Ramos (cell line): Measurements from ENCODE around the gene PEX5.
"Not testable (repeated sequence)": the region's sequence is repeated elsewhere in the genome, so short reads cannot be mapped to it uniquely, and the experiment has no call there.

Experiments used
- in situ Hi-C: fragments of 300-500 bp; cut with MboI; formaldehyde crosslinking; loops from one replicate; pipeline ENCODE4 v1.14.3; 2022; ENCODE audit warnings: low sequenced_read_pairs; ENCODE audit not compliant: unreplicated experiment

Gene PEX5

DNA sequence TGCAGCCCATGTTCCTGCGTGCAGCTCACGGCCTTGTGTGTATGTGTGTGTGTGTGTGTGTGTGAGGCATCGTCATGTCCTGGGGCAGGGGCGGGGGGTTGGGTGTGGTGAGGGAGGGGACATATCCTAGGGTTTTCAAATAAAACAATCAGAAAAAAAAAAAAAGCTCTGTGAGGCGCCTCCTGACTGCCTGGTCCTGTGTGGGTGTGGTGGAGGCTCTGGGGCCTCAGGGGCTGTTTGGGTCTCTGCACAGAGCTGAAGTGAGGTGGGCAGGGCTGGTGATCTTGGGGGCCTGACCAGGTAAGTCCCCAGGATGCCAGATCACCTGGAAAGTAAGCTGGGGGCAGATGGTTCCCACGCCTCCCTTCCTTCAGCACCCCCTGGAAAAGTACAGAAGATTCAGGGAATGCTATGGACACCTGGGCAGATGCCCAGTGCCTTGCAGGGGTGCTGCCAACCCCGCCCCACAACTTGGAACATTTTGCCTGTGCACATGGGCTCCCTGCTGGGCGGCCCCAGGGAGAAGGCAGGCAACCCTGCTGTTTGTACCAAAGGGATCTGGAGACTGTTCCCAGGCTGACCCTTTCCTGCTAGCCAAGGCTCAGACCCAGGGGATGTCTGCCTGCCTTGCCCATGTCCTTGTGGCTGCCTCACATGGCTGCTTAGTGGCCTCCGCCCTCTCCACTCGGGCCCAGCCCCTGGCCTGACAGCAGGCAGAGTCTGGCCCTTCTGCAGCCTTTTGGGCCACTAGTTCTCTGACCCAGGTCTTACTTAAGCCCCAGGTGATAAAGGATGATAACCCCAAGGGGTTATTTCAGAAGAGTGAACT is 30.5 kb upstream of the PEX5 start:
- in situ Hi-C loops, result no loop called here

DNA sequence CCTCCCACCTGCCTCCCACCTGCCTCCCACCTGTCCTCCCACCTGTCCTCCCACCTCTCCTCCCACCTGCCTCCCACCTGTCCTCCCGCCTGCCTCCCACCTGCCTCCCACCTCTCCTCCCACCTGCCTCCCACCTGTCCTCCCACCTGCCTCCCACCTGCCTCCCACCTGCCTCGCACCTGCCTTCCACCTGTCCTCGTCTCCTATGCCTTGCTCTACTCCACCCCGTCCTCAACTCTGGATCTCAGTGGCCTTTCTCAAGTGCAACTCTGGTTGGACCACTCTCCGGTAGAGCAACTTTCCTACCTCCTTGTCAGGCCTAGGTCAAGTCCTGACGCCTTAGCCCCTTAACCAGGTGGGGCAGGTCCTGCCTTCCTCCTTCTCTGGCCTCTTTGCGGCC is 29.3 kb upstream of the PEX5 start:
- in situ Hi-C loops, result no loop called here

DNA sequence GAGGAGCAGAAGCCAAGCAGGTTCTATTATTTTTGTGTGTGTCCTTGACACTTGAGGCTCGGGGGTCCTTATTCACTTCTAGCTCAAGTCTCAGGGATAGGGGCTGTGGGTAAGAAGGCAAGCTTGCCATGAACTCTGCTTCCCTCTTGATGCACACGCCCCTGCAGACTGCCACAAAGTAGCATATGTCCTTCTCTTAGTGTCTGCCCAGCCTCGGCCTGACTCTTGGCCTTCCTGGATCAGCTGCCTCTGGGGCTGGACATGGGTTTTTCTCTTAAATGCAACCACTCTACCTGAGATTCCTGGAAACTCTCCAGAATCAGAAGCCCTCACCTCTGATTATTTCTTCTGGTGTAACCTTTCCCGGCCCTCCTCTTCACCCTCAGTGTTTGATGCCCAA is 28.2 kb upstream of the PEX5 start:
- in situ Hi-C loops, result no loop called here

DNA sequence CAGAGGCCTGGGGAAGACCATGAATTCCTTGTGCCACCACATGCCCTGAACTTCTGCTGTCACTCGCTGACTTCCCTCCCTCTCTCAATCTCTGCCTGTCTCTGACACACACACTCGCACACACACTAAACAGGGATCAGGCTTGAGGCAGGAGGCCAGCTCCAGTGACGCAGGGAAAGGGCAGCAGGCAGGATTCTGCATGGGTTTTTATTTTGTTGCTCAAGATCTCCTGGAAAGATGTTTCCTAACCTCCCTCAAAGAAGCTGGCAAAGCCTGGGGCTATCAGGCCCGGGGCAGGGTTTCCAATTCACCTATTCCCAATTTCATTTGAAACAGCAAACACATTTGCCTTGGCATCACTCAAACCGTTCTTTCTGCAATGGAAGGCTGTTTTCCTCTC is 27.7 kb upstream of the PEX5 start:
- in situ Hi-C loops, result no loop called here

DNA sequence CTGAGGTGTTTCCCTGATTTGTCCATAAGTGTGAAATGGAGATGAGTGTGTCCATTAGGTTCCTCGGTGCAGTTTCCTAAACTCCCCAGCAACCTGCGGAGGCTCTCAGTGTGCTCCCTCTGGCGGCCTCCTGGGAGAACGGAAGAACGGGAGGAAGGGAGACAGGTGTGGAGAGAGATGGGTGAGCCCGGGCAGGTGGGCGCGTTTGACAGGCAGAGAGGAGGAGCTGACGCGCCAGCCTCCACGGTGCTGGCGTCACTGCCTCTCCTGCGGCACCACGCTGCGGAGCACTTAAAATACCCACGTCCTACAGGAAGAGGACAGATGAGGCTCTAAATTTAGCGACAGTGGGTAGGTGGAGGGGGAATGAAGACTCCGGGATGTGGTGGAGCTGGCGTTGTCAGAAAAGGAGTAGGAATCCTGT is 26.8 kb upstream of the PEX5 start:
- in situ Hi-C loops, result no loop called here

DNA sequence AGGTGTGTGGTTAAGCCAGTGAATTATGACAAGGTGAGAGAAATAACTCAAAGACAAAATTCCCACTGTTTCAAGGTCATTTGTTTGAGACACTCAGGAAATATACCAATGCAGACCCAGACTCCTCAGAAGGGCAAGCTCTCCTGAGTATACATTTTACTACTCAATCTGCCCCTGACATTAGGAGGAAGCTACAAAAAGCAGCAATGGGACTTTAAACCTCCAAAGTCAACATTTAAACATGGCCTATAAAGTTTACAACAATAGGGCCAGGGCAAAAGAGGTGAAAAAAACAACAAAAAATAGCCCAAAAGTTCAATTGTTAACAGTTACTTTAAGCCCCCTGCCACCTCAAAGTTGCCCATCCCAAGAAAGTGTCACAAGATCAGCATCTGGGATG is 19.5 kb upstream of the PEX5 start:
- in situ Hi-C loops, result no loop called here

DNA sequence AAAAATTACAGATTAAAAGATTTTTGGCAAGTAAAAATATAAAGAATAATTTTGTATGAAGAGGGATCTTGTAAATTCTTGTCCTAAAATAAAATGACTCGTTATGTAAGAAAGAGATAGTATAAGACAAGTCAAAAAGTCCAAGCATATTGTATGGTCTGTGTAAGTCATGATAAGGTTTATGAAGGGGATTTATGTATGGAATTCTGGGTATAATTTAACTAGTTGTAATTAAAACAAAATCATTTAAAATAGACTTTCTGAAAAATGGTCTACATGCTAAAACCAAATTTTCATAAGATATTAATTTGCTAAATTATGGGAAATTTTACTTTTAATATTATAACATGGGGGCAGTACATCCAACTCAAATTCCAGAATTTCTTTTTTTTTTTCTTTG is 17.6 kb upstream of the PEX5 start:
- in situ Hi-C loops, result no loop called here

DNA sequence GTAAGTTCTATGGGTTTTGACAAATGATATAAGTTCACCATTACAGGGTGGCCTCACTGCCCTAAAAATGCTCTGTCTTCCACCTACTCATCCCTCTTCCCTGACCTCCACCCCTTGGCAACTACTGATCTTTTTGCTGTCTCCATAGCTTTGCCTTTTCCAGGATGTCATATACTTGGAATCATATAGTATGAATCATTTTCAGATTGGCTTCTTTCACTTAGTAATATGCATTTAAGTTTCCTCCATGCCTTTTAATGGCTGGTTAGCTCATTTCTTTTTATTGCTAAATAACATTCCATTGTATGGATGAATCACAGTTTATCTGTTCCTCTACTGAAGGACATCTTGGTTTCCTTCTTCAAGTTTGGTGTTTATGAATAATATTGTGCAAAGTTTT is 14.0 kb upstream of the PEX5 start:
- in situ Hi-C loops, result no loop called here

DNA sequence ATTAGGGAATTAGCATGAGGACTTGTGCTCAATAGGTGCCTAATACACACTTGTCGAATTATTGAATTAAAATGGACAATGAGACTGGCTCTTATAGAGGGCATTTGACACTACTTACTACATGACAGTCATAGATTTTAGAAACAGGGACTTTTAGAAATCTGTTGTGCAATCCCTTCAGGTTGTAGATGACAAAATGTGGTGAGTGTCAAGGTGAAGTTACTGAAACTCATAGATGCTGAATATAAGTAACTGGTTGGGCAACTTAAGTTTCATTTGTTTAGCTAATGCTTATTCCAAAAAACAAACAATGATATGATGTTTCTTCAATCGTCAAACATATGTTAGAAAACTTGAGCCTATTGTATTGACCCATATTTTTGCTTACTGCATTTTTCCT is 12.9 kb upstream of the PEX5 start:
- in situ Hi-C loops, result no loop called here

DNA sequence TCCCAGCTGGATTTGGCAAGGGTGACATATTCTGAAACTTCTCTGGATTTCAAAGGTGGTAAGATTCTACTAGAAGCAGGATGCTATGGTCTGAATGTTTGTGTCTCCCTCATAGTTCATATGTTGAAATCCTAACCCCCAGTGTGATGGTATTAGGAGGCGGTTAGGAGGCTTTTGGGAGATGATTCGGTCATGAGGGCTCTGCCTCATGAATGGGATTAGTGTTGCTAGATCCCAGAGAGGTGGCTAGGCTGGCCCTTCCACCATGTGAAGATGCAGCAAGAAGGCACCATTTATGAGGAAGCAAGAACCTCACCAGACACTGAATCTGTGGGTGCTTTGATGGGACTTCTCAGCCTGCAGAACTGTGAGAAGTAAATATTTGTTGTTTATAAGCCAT is 11.0 kb upstream of the PEX5 start:
- in situ Hi-C loops, result no loop called here

DNA sequence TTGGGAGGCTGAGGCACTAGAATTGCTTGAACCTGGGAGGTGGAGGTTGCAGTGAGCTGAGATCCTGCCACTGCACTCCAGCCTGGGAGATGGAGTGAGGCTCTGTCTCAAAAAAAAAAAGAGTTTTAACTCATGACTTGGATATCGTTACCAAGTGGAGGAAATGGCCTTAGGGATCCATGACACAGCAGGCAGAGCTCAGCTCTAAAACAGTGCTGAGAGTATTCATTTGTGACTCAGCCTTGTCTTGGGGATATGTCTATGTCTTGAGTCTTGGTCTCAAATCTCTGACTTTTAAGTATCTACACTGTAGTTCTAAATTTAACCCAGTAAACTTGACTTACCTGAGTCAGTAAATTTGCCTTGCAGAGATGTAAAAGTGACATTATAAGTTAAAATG is 8.8 kb upstream of the PEX5 start:
- in situ Hi-C loops, result no loop called here

DNA sequence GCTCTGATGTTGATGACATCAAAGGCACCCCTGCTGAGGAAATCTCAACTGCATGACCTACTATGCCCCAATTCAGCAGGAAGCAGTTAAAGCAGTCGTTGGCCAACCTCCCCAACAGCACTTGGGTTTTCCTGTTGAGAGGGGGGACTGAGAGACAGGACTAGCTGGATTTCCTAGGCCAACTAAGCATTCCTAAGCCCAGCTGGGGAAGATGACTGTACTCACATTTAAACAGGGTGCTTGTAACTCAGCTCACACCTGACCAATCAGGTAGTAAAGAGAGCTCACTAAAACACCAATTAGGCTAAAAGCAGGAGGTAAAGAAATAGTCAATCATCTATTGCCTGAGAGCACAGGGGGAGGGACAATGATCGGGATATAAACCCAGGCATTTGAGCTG is 3.4 kb upstream of the PEX5 start:
- in situ Hi-C loops, result not testable (repeated sequence)

DNA sequence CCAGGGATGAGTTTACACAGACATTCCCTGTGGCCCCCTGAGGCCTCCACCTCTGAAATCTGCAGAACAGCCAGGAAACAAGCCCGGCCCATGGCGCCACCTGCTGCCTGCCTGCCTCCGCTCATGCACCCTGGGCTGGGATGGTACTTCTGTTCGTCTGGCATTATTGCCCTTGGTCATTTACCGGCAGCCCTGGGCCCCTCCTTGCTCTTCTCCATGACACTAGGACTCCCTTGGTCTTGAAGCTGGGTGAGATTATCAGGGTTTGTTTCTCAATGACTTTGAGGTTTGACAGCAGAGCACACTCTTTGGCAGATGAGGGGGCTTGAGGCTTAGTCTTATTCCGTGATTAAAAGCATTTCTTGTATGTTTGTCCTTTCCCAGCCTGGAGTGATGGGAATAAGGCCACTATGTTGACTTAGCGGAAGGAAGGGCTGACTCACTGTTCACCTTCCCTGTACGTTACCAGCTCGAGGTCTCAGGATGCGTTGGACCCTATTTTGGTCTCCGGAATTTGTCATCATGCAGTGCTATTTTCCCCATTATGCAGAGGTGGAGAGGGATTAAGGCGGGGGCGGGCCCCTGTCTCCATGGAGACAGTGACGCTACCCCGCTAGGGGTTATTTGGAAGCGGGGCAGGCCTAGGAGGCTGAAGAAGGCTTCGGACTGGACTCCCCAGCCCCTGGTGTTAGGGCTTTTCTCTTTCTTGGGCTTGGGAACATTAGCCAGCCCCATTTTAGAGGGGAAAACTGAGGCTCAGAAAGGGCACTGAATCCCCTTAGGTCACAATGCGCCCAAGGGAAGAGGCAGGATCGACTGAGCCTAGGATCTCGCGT is 706 bp upstream of the PEX5 start:
- in situ Hi-C loops, result no loop called here

DNA sequence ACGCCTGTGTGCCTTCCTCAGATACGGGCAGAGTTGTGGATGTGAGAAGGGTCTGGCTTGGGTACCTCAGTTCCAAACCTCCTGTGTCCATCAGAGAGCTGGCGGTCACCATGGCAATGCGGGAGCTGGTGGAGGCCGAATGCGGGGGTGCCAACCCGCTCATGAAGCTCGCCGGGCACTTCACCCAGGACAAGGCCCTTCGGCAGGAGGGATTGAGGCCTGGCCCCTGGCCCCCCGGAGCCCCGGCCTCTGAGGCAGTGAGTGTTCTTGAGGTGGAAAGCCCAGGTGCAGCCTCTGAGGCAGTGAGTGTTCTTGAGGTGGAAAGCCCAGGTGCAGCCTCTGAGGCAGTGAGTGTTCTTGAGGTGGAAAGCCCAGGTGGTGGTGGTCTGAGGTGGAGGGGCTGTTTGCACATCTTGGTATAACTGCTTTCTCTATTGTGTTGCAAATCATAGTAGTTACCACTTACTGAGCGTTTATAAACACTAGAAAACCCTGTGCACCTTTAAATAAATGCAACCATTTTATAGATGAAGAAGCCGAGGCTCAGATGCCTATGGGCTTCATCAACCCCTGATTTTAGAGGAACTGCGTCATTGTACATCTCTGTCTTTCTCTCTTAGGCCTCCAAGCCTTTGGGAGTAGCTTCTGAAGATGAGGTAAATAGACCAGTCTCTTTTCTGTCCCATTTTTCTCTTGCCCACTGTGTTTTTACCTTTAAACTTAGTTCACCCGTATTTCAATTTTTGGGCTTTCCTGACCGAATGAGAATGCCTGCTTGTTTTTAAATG is 976 bp downstream of the PEX5 start:
- in situ Hi-C loops, result no loop called here

DNA sequence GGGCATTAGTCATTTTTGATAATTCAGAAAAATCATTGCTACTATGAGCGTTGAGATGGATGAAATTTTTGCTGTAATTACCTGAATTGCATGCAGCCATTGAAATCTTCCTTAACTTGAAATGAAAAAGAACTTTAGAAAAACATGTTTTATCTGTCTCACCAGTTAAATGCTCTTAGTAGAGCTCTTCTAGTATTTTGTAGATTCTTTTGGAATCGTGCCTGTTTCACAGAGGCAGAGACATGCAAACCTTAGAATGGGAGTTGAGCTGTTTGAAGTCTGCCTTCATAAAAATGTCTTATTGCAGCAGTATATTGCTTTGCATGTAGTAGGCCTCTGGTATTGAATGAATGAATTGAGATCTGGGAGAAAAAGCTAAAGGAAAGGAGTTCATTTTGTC is 4.2 kb downstream of the PEX5 start:
- in situ Hi-C loops, result no loop called here

DNA sequence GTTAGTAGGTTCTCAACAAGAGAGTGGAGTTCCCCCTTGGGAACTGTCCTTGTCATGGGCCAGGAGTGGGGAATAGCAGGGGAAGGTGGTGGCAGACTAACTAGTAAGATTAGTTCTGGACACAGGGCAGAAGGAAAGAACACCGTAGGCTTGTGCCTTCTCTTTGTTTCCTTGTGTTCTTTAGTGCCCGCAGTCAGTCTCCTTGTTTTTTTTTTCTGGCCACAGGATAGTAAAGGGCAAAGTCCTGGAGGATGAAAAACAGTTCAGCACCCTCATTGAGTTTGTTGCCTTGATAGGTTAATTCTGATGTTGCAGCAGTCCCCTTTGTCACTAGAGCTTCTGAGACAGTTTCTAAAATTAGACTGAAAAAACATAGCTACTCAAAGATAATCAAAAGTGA is 8.4 kb downstream of the PEX5 start:
- in situ Hi-C loops, result no loop called here

DNA sequence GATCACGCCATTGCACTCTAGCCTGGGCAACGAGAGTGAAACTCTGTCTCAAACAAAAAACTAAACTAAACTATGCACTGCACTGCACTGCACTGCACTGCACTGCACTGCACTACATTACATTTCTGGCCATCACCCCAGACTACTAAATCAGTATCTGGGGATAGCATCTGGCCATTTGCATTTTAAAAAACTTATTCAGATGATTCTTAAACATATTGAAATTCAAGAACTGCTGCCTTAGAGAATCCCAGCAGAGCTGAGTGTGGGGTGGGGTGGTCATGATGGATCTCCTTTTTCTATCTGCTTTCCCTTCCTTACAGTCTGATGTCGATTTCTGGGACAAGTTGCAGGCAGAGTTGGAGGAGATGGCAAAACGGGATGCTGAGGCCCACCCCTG is 13.6 kb downstream of the PEX5 start:
- in situ Hi-C loops, result no loop called here

DNA sequence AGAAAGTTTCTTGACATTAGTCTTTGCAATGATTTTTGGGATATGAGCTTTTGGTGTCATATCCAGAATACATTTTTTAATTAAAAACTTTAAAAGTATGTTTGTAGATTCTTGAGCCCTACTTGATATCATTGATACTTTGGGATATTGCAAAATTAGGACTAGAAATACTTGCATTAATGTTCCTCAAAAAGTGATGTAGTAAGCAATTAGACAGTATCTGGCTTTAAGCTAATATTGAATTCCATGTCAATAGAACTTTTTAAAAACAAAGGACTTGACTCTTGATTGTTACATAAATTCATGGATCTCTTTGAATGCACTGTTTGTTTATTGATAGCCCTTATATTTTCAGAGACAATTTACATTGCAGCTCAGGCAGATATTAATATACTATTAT is 15.6 kb downstream of the PEX5 start:
- in situ Hi-C loops, result no loop called here

DNA sequence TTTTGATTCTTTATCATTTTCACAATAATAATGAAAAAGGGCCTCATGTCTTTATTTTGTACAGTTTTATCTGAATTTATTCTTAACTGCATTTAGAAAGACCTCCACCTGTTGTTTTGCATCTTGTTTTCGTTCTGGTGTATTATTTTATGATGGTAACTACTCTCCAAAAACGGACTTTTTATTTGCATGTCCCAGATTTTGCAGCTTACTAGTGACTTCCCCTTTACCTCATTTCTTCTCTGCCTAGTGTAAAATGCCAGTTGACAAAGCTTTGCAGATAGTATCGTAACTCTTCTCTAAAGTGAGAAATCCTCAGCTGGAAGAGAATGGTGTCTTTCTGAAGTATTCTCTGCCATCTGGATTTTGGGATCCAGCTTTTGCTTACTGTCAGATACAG is 17.2 kb downstream of the PEX5 start:
- in situ Hi-C loops, result no loop called here

DNA sequence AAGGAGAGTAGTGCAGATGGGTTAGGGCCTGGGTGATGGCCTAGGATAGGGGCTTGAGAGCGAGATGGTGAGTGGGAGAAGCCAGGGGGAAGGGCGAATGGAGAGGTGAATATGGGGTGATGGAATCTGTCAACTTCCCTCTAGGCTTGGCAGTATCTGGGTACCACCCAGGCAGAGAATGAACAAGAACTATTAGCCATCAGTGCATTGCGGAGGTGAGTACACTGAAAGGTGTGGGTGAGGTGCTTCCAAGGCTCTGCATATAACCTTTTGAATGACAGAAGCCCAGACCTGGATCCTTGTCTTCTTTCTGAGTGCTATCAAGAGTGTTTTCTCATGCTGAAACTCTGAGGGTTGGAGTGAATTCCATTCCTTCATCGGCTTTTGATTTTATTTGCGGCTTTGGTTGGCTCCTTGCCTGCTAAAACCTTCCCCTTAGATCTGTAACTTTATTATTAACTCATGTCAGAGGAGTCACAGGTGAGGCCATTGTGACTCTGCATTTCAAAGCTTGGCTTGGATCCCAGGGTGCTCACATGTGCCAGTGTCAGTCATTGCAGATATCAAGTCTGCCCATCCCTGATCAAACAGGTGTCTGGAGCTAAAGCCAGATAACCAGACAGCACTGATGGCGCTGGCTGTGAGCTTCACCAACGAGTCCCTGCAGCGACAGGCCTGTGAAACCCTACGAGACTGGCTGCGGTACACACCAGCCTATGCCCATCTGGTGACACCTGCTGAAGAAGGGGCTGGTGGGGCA is 18.6 kb downstream of the PEX5 start:
- in situ Hi-C loops, result no loop called here
